ENCODE results near the gene GIPC1. TPM values are rescaled to one million over a fixed set of nuclear protein-coding genes. Genes with fewer than 3 reads are reported as not detected.

GIPC1 gene
- total and polyA plus RNA-seq, 8 donors, result 43.7 to 154 (median 64.9) TPM

DNA sequence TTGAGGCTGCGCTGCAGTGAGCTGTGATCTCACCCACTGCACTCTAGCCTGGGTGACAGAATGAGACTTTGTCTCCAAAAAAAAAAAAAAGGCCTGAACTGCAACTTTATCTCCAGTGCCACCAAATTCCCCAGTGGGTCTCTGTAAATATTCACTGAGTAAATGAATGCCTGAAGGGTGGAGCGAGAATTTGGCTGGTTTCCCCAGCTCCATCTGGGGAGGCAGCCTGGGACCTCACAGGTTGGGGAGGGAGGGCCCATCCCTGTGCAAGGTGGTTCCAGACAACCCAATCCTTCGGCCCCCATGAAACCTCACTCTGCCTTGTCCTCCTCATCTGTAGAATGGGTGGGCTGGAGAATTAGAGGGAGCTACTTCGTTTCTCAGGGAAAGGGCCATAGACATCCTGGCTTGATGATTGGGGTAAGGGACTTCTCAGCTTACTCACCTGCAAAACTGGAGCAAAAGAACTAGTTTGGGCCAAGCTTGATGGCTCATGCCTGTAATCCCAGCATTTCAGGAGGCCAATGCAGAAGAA lies 67.0 kb downstream of the GIPC1 start:
- no peak for ATAC-seq
- H3K4me1 ChIP-seq, result peaks cover 0 to 21% of the 10 kb centered on the region in 2 donors
- intact Hi-C loops (cut with DNase I), result no loop called here
- no peaks in the 10 kb centered on the region for H3K9me3 ChIP-seq
- no peak overlapping the region for H3K4me3 ChIP-seq
- H3K27me3 ChIP-seq, result no peaks in the 10 kb centered on the region
- TF ChIP-seq CTCF (IDR thresholded peaks at IDR 0.05), result no peak
- no peak for DNase-seq
- H3K27ac ChIP-seq, result no peak overlapping the region
- no peaks in the 10 kb centered on the region for H3K36me3 ChIP-seq

Small RNA genes lying within 50 kb of the gene (microRNA-seq; reads per million reads assigned to microRNA genes)
- gene MIR639, result 0.50 to 0.55 reads per million in 2 donors

Other genes with a start within 250 kb of the GIPC1 start
- gene ADGRE5, start 114.7 kb downstream of the GIPC1 start, total RNA-seq, result 100 to 1,000 TPM; 173 to 237 TPM
- gene ADGRE5, start 114.7 kb downstream of the GIPC1 start, polyA plus RNA-seq (ENCODE audit: insufficient read length in 6 of 6), result 10 to 100 TPM; 20.8 to 36.8 (median 27.3) TPM
- gene DDX39A, start 76.8 kb downstream of the GIPC1 start, total RNA-seq, result 10 to 100 TPM; 42.5 to 90.1 TPM
- 10 to 100 TPM; 45.7 to 57.5 (median 49.9) TPM for gene DDX39A, start 76.8 kb downstream of the GIPC1 start, polyA plus RNA-seq (ENCODE audit: insufficient read length in 6 of 6)
- gene PKN1, start 62.8 kb downstream of the GIPC1 start, total RNA-seq, result 100 to 1,000 TPM; 125 to 190 TPM
- gene PKN1, start 62.8 kb downstream of the GIPC1 start, polyA plus RNA-seq (ENCODE audit: insufficient read length in 6 of 6), result 100 to 1,000 TPM in 2 of 6 donors, 10 to 100 TPM in 4; 91.9 to 106 (median 96.2) TPM
- gene PTGER1, start 20.8 kb downstream of the GIPC1 start, total RNA-seq, result 1 to 10 TPM in 1 of 2 donors, under 1 TPM in 1; 0.76 to 3.6 TPM
- 10 to 100 TPM in 1 of 6 donors, 1 to 10 TPM in 5; 3.2 to 12.9 (median 8.0) TPM for gene PTGER1, start 20.8 kb downstream of the GIPC1 start, polyA plus RNA-seq (ENCODE audit: insufficient read length in 6 of 6)
- gene DNAJB1, start 22.3 kb upstream of the GIPC1 start, total RNA-seq, result 100 to 1,000 TPM; 107 to 110 TPM
- 100 to 1,000 TPM in 1 of 6 donors, 10 to 100 TPM in 5; 70.8 to 102 (median 84.0) TPM for gene DNAJB1, start 22.3 kb upstream of the GIPC1 start, polyA plus RNA-seq (ENCODE audit: insufficient read length in 6 of 6)
- 100 to 1,000 TPM; 119 to 122 TPM for gene TECR, start 33.5 kb upstream of the GIPC1 start, total RNA-seq
- 10 to 100 TPM; 77.8 to 93.3 (median 85.6) TPM for gene TECR, start 33.5 kb upstream of the GIPC1 start, polyA plus RNA-seq (ENCODE audit: insufficient read length in 6 of 6)
- 100 to 1,000 TPM; 112 to 125 TPM for gene NDUFB7, start 75.9 kb upstream of the GIPC1 start, total RNA-seq
- 10 to 100 TPM; 60.1 to 97.5 (median 78.9) TPM for gene NDUFB7, start 75.9 kb upstream of the GIPC1 start, polyA plus RNA-seq (ENCODE audit: insufficient read length in 6 of 6)
- under 1 TPM in 1 of 2 donors, not detected in 1; 0.16 TPM for gene CLEC17A, start 87.0 kb upstream of the GIPC1 start, total RNA-seq
- under 1 TPM in 5 of 6 donors, not detected in 1; 0.10 to 0.33 (median 0.12) TPM for gene CLEC17A, start 87.0 kb upstream of the GIPC1 start, polyA plus RNA-seq (ENCODE audit: insufficient read length in 6 of 6)
- gene ADGRE3, start 178.7 kb upstream of the GIPC1 start, total RNA-seq, result under 1 TPM; 0.50 to 0.84 TPM
- under 1 TPM in 4 of 6 donors, not detected in 2; 0.13 to 0.24 (median 0.15) TPM for gene ADGRE3, start 178.7 kb upstream of the GIPC1 start, polyA plus RNA-seq (ENCODE audit: insufficient read length in 6 of 6)
- 10 to 100 TPM; 11.7 to 16.4 TPM for gene ZNF333, start 193.9 kb upstream of the GIPC1 start, total RNA-seq
- 10 to 100 TPM; 29.6 to 38.7 (median 36.7) TPM for gene ZNF333, start 193.9 kb upstream of the GIPC1 start, polyA plus RNA-seq (ENCODE audit: insufficient read length in 6 of 6)

All from left lung (tissue), 10 donors.